ENCODE results near the gene PEMT. TPM values are rescaled to one million over a fixed set of nuclear protein-coding genes. Genes with fewer than 3 reads are reported as not detected.
"Not testable (repeated sequence)": the region's sequence is repeated elsewhere in the genome, so short reads cannot be mapped to it uniquely, and the experiment has no call there.

PEMT gene
- total and polyA plus RNA-seq, 4 donors, result 18.7 to 59.1 (median 34.4) TPM

- Histone ChIP-seq H3K4me3 (no peak overlapping the region), H3K27me3 (ENCODE audit: control insufficient read depth in 3 of 3, insufficient read depth in 3 of 3, low read length in 2 of 3) (peaks cover 0 to 6% (median 0%) of the 10 kb centered on the region in 3 donors), H3K9ac (ENCODE audit: insufficient read depth in 1 of 2, low read length in 2 of 2) (no peak overlapping the region), H3K36me3 (ENCODE audit: control insufficient read depth in 4 of 4, insufficient read depth in 4 of 4, low read length in 4 of 4) (peaks cover 13 to 27% (median 14%) of the 10 kb centered on the region in 4 donors), H3K9me3 (ENCODE audit: control insufficient read depth in 4 of 4, insufficient read depth in 3 of 4, low read length in 3 of 4) (no peaks in the 10 kb centered on the region), H3K4me1 (ENCODE audit: control insufficient read depth in 5 of 5, insufficient read depth in 5 of 5, low read length in 5 of 5) (peaks cover 0 to 9% (median 0%) of the 10 kb centered on the region in 5 donors), H3K27ac (ENCODE audit: low read depth in 1 of 2, low read length in 1 of 2) (no peak overlapping the region)
- 88 to 94% methylated on average over 17 of the region's 17 CpGs for WGBS, 2 donors
- DNase-seq (no peak), ATAC-seq (ENCODE audit: insufficient read depth, low FRiP score) (no peak)
- no peak for TF ChIP-seq CTCF (IDR thresholded peaks at IDR 0.05; ENCODE audit: control extremely low read depth, extremely low read depth)
These were observed 99.9 kb downstream of the PEMT start for GRCh38 chr17:17491546-17491988.

DNA sequence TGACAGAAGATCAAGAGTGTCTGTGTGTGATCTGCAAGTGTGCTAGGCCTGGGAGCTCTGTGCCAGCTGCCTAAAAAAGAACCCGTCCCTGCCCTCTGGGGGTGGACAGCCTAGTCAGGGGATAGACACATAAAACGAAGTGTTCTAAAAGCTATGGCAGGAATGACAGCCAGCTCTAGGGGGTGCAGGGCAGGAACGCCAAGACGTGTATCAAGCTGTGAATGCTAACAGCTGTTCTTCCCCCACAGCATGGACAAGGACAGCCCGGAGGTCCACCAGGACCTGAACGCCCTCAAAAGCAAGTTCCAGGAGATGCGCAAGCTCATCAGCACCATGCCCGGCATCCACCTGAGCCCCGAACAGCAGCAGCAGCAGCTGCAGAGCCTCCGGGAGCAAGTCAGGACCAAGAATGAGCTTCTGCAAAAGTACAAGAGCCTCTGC, 100.5 kb downstream of the PEMT start:
- no peak overlapping the region for H3K27ac ChIP-seq (ENCODE audit: low read depth in 1 of 2, low read length in 1 of 2)
- H3K27me3 ChIP-seq (ENCODE audit: control insufficient read depth in 3 of 3, insufficient read depth in 3 of 3, low read length in 2 of 3), result peaks cover 0 to 6% (median 0%) of the 10 kb centered on the region in 3 donors
- no peaks in the 10 kb centered on the region for H3K9me3 ChIP-seq (ENCODE audit: control insufficient read depth in 4 of 4, insufficient read depth in 3 of 4, low read length in 3 of 4)
- DNase-seq (no peak), ATAC-seq (ENCODE audit: insufficient read depth, low FRiP score) (no peak)
- H3K9ac ChIP-seq (ENCODE audit: insufficient read depth in 1 of 2, low read length in 2 of 2), result no peak overlapping the region
- H3K36me3 ChIP-seq (ENCODE audit: control insufficient read depth in 4 of 4, insufficient read depth in 4 of 4, low read length in 4 of 4), result peaks cover 13 to 27% (median 14%) of the 10 kb centered on the region in 4 donors
- WGBS, 2 donors, result 87 to 89% methylated on average over 10 of the region's 10 CpGs
- no peak for TF ChIP-seq CTCF (IDR thresholded peaks at IDR 0.05; ENCODE audit: control extremely low read depth, extremely low read depth)
- no peak overlapping the region for H3K4me3 ChIP-seq
- H3K4me1 ChIP-seq (ENCODE audit: control insufficient read depth in 5 of 5, insufficient read depth in 5 of 5, low read length in 5 of 5), result peaks cover 0 to 9% (median 0%) of the 10 kb centered on the region in 5 donors

- peaks cover 0 to 2% (median 0%) of the 10 kb centered on the region in 5 donors for H3K4me1 ChIP-seq (ENCODE audit: control insufficient read depth in 5 of 5, insufficient read depth in 5 of 5, low read length in 5 of 5)
- H3K27ac ChIP-seq (ENCODE audit: low read depth in 1 of 2, low read length in 1 of 2), result no peak overlapping the region
- no peaks in the 10 kb centered on the region for H3K9me3 ChIP-seq (ENCODE audit: control insufficient read depth in 4 of 4, insufficient read depth in 3 of 4, low read length in 3 of 4)
- WGBS, 2 donors, result 48 to 85% methylated on average over 2 of the region's 2 CpGs
- DNase-seq, result no peak
- H3K36me3 ChIP-seq (ENCODE audit: control insufficient read depth in 4 of 4, insufficient read depth in 4 of 4, low read length in 4 of 4), result peaks cover 13 to 33% (median 16%) of the 10 kb centered on the region in 4 donors
- TF ChIP-seq CTCF (IDR thresholded peaks at IDR 0.05; ENCODE audit: control extremely low read depth, extremely low read depth), result no peak
- no peak for ATAC-seq (ENCODE audit: insufficient read depth, low FRiP score)
- no peak overlapping the region for H3K9ac ChIP-seq (ENCODE audit: insufficient read depth in 1 of 2, low read length in 2 of 2)
- H3K4me3 ChIP-seq, result no peak overlapping the region
- H3K27me3 ChIP-seq (ENCODE audit: control insufficient read depth in 3 of 3, insufficient read depth in 3 of 3, low read length in 2 of 3), result no peaks in the 10 kb centered on the region
These were observed 103.5 kb downstream of the PEMT start for GRCh38 chr17:17487998-17488397.

DNA sequence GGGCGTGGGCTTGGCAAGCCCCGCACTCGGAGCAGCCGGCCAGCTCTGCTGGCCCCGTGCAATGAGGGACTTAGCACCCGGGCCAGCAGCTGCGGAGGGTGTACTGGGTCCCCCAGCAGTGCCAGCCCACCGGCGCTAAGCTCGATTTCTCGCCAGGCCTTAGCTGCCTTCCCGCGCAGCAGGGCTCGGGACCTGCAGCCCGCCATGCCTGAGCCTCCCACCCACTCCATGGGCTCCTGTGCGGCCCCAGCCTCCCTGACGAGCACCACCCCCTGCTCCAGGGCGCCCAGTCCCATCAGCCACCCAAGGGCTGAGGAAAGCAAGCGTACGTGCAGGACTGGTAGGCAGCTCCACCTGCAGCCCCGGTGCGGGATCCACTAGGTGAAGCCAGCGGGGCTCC, 105.1 kb downstream of the PEMT start:
- not testable (repeated sequence) for H3K9ac ChIP-seq (ENCODE audit: insufficient read depth in 1 of 2, low read length in 2 of 2); H3K4me3 ChIP-seq; H3K27ac ChIP-seq (ENCODE audit: low read depth in 1 of 2, low read length in 1 of 2); ATAC-seq (ENCODE audit: insufficient read depth, low FRiP score); DNase-seq; H3K9me3 ChIP-seq (ENCODE audit: control insufficient read depth in 4 of 4, insufficient read depth in 3 of 4, low read length in 3 of 4); H3K4me1 ChIP-seq (ENCODE audit: control insufficient read depth in 5 of 5, insufficient read depth in 5 of 5, low read length in 5 of 5); H3K27me3 ChIP-seq (ENCODE audit: control insufficient read depth in 3 of 3, insufficient read depth in 3 of 3, low read length in 2 of 3)
- H3K36me3 ChIP-seq (ENCODE audit: control insufficient read depth in 4 of 4, insufficient read depth in 4 of 4, low read length in 4 of 4), result peaks cover 5 to 17% (median 11%) of the 10 kb centered on the region in 4 donors
- WGBS, 2 donors, result 97 to 99% methylated on average over 15 to 23 of the region's 23 CpGs

Measured in lung (tissue), 12 donors.